Measurements from ENCODE around the gene DACT2. TPM values are rescaled to one million over a fixed set of nuclear protein-coding genes. Genes with fewer than 3 reads are reported as not detected.

The DACT2 gene
- total RNA-seq, 1 experiment from 2014 or later, result not detected

DNA sequence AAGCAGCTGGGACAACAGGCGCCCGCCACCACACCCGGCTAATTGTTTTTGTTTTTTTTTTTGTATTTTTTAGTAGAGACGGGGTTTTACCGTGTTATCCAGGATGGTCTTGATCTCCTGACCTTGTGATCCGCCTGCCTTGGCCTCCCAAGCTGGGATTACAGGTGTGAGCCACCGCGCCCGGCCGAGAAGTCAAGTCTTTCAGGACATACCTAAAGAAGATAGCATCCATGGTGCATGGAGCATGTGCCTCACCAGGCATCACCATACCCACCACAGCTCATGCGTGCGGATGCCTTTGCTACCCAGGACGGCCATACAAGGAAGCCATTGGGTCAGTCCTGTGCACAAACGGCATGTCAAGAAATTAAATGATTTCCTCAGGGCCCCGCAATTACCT is 60.8 kb downstream of the DACT2 start:
- Histone ChIP-seq H3K36me3 (ENCODE audit: insufficient read depth, low read length) (no peaks in the 10 kb centered on the region), H3K9me3 (ENCODE audit: low read length) (no peaks in the 10 kb centered on the region), H3K27me3 (ENCODE audit: low read length) (no peaks in the 10 kb centered on the region), H3K27ac (ENCODE audit: low read length) (no peak overlapping the region), H2AFZ (ENCODE audit: low read length) (no peak overlapping the region), H3K9ac (ENCODE audit: low read length) (no peak overlapping the region), H3K4me1 (ENCODE audit: low read length) (no peaks in the 10 kb centered on the region), H3K4me3 (ENCODE audit: low read length) (no peak overlapping the region), H4K20me1 (ENCODE audit: insufficient read depth, low read depth, low read length) (no peaks in the 10 kb centered on the region), H3K79me2 (ENCODE audit: low read length) (no peaks in the 10 kb centered on the region), H3K4me2 (ENCODE audit: low read depth, low read length, poor library complexity, severe bottlenecking) (no peak overlapping the region), H3K9me2 (replicated peaks; ENCODE audit: insufficient read depth, low read length) (no peaks in the 10 kb centered on the region)
- DNase-seq, result no peak

DNA sequence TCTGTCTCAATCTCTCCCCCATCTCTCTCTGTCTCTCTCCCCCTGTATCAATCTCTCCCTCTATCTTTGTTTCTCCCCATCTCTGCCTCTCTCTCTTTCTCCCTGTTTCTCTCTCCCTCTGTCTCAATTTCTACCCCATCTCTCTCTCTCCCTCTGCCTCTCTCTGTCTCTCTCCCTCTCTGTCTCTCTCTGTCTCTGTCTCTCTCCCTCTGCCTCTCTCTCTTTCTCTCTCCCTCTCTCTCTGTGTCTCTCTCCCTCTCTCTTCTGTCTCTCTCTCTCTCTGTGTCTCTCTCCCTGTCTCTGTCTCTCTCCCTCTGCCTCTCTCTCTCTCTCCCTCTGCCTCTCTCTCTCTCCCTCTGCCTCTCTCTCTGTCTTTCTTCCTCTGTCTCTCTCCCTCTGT is 62.6 kb downstream of the DACT2 start:
- no peak overlapping the region for H3K4me3 ChIP-seq (ENCODE audit: low read length)
- H2AFZ ChIP-seq (ENCODE audit: low read length), result no peak overlapping the region
- no peaks in the 10 kb centered on the region for H3K36me3 ChIP-seq (ENCODE audit: insufficient read depth, low read length)
- H3K9me2 ChIP-seq (replicated peaks; ENCODE audit: insufficient read depth, low read length), result no peaks in the 10 kb centered on the region
- H3K9me3 ChIP-seq (ENCODE audit: low read length), result no peaks in the 10 kb centered on the region
- DNase-seq, result no peak
- H3K9ac ChIP-seq (ENCODE audit: low read length), result no peak overlapping the region
- no peaks in the 10 kb centered on the region for H3K79me2 ChIP-seq (ENCODE audit: low read length)
- H3K4me1 ChIP-seq (ENCODE audit: low read length), result no peaks in the 10 kb centered on the region
- no peak overlapping the region for H3K27ac ChIP-seq (ENCODE audit: low read length)
- H3K4me2 ChIP-seq (ENCODE audit: low read depth, low read length, poor library complexity, severe bottlenecking), result no peak overlapping the region
- no peaks in the 10 kb centered on the region for H3K27me3 ChIP-seq (ENCODE audit: low read length)
- H4K20me1 ChIP-seq (ENCODE audit: insufficient read depth, low read depth, low read length), result no peaks in the 10 kb centered on the region

Other genes starting within 250 kb of the DACT2 start
- gene FRMD1, start 240.6 kb downstream of the DACT2 start, total RNA-seq (2014; rRNA removed; shearing (Covaris generic); ENCODE audit: low replicate concordance), result not detected in 2 replicates
- not detected in 2 replicates for gene SMOC2, start 121.4 kb upstream of the DACT2 start, total RNA-seq (2014; rRNA removed; shearing (Covaris generic); ENCODE audit: low replicate concordance)